Measurements from ENCODE around the gene ZNF777. TPM values are rescaled to one million over a fixed set of nuclear protein-coding genes. Genes with fewer than 3 reads are reported as not detected.
"Not testable (repeated sequence)": the region's sequence is repeated elsewhere in the genome, so short reads cannot be mapped to it uniquely, and the experiment has no call there.

The ZNF777 gene
- total RNA-seq (2014; rRNA removed; shearing (Covaris generic)), result 8.2 and 9.4 TPM in 2 replicates

DNA sequence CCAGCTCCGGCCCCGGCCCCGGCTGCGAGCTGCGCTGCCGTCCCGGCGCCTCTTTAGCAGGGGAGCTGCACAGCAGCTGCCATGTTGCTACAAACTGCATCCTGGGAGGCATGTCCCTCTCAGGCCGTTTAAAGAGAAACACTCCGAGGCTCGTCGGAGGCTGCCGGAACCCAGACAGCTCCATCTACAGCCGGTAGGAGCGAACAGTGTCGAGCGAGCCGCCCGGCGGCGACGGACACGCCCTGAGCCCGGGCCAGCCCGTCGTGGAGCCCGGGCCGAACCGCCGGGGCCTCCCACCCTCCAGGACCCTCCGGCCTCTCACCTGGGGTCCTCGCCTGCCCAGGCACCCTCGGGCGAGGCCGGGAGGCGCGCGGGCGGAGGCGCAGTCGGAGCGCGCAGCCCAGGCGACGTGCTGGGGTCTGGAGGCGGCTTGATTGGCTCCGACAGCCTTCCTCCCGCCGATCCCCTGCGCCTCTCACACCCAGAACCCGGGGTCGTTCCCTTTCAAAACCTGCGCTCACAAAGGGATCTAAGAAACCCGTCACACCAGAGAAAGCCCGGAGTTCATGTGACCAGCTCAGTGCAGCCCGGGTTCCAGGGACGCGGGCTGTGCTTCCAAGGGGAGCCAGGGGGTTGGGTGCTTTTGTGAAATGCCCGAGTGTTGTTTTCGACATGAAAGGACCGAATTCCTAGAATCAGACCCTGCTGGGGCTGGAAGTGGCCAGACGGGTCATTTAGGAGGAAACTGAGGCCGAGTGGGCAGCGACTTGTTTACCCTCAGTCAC, at the start of gene ZNF777:
Gene ZNF777 (minus strand): TSS at position 570 of the 785 bp plus-strand sequence. CDS start 5,040 bp downstream, outside the sequence.
- H3K27ac ChIP-seq, result peak within 1 kb of the TSS; percentile 40
- no peaks in the 10 kb centered on the region for H3K27me3 ChIP-seq
- DNase-seq, result peak; percentile 82 to 87
- peak within 1 kb of the TSS; percentile 80 for H3K4me3 ChIP-seq
- no peaks in the 10 kb centered on the region for H3K36me3 ChIP-seq
- no peaks in the 10 kb centered on the region for H3K9me3 ChIP-seq (replicated peaks)
- no peaks in the 10 kb centered on the region for H3K4me1 ChIP-seq

DNA sequence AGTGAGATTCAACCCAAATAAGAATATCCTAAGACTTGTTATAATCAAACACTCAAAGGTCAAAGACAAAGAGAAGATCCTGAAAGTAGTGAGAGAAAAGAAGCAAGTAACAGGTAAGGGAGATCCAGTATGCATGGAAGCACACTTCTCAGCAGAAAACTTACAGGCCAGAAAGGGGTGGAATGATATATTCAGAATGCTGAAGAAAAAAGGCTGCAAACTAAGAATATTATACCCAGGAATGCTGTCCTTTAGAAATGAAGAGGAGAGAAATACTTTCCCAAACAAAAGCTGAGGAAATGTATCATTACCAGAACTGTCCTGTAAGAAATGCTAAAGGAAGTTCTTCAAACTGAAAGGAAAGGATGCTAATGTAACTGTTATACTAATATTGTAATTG, 49.4 kb upstream of the ZNF777 start:
- no peak for DNase-seq
- Histone ChIP-seq H3K9me3 (replicated peaks) (peaks cover 9% of the 10 kb centered on the region), H3K4me1 (no peaks in the 10 kb centered on the region), H3K27ac (no peak overlapping the region), H3K27me3 (no peaks in the 10 kb centered on the region), H3K4me3 (no peak overlapping the region), H3K36me3 (no peaks in the 10 kb centered on the region)

DNA sequence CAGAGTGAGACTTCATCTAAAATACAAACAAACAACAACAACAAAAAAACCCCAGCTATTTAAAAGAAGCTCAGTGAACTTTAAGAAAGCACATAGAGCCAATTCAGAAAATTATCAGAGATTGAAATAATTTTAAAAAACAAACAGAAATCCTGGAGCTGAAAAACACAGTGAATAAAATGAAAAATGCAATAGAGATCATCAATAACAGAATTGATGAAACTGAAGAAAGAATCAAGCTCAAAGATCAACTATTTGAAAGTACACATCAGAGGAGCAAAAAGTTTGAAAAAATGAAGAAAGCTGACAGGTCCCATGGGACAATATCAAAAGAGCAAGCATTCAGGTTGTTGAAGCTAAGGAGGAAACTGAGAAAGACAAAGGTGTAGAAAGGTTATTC, 48.9 kb upstream of the ZNF777 start:
- H3K4me3 ChIP-seq, result no peak overlapping the region
- no peak for DNase-seq
- H3K27ac ChIP-seq, result no peak overlapping the region
- no peaks in the 10 kb centered on the region for H3K36me3 ChIP-seq
- no peaks in the 10 kb centered on the region for H3K27me3 ChIP-seq
- H3K9me3 ChIP-seq (replicated peaks), result peaks cover 12% of the 10 kb centered on the region
- H3K4me1 ChIP-seq, result no peaks in the 10 kb centered on the region

DNA sequence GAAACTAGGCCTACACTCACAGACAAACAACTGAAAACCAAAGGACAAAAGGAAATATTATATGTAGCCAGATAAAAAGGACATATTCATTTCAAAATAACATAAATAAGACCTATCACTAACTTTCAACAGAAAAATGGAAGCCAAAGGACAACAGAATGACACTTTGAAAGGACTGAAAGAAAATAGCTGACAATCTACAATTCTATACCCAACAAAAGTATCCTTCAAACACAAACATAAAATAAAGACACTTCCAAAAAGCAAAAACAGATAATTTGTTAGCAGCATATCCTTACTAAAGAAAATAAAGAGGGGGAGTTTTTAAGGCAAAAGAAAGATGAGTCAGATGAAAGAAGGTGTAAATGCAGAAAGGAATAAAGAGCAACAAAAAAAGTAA, 44.7 kb upstream of the ZNF777 start:
- Histone ChIP-seq H3K4me3 (no peak overlapping the region), H3K27ac (no peak overlapping the region), H3K27me3 (no peaks in the 10 kb centered on the region; the same call in 1 of the 2 replicates), H3K36me3 (no peaks in the 10 kb centered on the region), H3K9me3 (replicated peaks) (peaks cover 15% of the 10 kb centered on the region), H3K4me1 (no peaks in the 10 kb centered on the region)
- DNase-seq, result no peak

DNA sequence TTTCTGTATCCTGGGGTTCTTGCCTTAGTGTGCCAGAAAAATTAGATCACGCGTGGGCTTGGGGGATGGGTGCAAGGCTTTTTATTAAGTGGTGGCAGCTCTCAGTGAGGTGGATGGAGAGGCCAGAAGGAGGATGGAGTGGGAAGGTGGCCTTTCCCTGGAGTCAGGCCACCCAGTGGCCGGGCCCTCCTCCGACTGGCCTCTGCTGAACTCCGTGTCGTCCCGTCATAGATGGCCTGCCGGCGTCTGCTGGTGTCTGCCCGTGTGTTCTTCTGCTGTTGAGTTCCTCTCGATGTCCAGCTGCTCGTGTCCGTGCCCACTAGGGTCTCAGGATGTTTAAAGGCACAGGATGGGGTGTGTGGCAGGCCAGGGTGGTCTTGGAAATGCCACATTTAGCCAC, 40.8 kb upstream of the ZNF777 start:
- Histone ChIP-seq H3K36me3 (no peaks in the 10 kb centered on the region), H3K4me3 (no peak overlapping the region), H3K9me3 (replicated peaks) (peaks cover 7% of the 10 kb centered on the region), H3K27me3 (peaks cover 6% of the 10 kb centered on the region), H3K27ac (no peak overlapping the region), H3K4me1 (no peaks in the 10 kb centered on the region)
- DNase-seq, result no peak

DNA sequence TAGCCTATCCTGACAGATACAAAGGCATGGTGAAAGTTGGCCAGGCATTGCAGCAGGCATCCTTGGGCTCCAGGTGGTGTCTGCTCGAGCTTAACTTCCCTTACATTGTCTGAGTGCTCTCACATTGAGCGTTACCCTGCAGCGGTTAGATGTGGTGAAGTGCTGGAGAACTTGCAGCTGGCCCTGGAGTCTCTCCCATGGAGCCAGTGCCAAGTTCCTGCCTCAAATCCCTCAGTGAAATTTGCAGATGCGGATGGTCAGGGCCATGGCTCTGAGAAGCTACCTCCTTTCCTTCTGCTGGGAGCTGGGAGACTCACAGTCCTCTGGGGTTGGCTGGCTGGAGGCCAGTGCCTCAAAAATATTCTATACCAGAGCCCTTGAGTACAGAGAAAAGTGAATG, 40.0 kb upstream of the ZNF777 start:
- H3K4me1 ChIP-seq, result no peaks in the 10 kb centered on the region; the same call in 1 of the 2 replicates
- no peaks in the 10 kb centered on the region for H3K36me3 ChIP-seq
- H3K27ac ChIP-seq, result no peak overlapping the region
- peaks cover 6% of the 10 kb centered on the region for H3K27me3 ChIP-seq
- no peak for DNase-seq
- no peak overlapping the region for H3K4me3 ChIP-seq
- peaks cover 7% of the 10 kb centered on the region for H3K9me3 ChIP-seq (replicated peaks)

DNA sequence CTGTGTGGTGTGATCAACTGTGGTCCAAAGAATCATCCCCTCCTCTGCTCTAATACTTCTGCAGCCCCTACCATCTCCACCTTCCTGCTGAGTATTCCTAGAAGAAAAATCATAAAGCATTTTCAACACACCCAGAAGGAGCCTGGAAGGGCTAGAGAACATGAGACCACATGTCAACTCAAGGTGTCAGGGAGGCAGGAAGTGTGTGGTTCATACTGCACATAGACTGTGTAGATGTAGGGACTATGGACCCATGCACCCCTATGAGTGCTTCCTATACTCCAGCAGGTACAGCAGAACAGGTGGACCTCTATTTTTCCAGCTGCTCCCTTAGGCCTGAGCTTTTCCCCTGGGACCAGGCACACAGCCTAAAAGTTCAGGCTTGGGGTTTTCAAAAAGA, 39.3 kb upstream of the ZNF777 start:
- Histone ChIP-seq H3K4me3 (no peak overlapping the region), H3K27ac (no peak overlapping the region), H3K4me1 (no peaks in the 10 kb centered on the region; the same call in 1 of the 2 replicates), H3K9me3 (replicated peaks) (peaks cover 7% of the 10 kb centered on the region), H3K36me3 (no peaks in the 10 kb centered on the region; the same call in 1 of the 2 replicates), H3K27me3 (peaks cover 6% of the 10 kb centered on the region)
- no peak for DNase-seq

DNA sequence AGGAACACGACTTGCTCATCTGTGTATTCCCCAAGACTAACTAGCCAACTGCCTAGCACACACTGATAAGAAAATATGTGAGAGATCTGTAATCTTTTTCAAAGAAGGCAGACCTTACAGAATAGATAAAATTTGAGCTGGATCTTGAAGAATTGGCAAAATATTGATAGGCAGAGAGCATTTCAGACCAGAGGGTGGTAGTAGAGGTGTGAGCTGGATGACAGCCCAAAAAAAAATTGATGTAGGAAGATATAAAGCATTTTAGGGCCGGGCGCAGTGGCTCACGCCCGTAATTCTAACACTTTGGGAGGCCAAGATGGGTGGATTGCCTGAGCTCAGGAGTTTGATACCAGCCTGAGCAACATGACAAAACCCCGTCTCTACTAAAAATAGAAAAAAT, 37.9 kb upstream of the ZNF777 start:
- H3K4me1 ChIP-seq, result no peaks in the 10 kb centered on the region; the same call in 1 of the 2 replicates
- peaks cover 2% of the 10 kb centered on the region; the same call in 1 of the 2 replicates for H3K36me3 ChIP-seq
- no peak for DNase-seq
- H3K27me3 ChIP-seq, result peaks cover 6% of the 10 kb centered on the region
- H3K4me3 ChIP-seq, result no peak overlapping the region
- no peaks in the 10 kb centered on the region for H3K9me3 ChIP-seq (replicated peaks)
- no peak overlapping the region for H3K27ac ChIP-seq

DNA sequence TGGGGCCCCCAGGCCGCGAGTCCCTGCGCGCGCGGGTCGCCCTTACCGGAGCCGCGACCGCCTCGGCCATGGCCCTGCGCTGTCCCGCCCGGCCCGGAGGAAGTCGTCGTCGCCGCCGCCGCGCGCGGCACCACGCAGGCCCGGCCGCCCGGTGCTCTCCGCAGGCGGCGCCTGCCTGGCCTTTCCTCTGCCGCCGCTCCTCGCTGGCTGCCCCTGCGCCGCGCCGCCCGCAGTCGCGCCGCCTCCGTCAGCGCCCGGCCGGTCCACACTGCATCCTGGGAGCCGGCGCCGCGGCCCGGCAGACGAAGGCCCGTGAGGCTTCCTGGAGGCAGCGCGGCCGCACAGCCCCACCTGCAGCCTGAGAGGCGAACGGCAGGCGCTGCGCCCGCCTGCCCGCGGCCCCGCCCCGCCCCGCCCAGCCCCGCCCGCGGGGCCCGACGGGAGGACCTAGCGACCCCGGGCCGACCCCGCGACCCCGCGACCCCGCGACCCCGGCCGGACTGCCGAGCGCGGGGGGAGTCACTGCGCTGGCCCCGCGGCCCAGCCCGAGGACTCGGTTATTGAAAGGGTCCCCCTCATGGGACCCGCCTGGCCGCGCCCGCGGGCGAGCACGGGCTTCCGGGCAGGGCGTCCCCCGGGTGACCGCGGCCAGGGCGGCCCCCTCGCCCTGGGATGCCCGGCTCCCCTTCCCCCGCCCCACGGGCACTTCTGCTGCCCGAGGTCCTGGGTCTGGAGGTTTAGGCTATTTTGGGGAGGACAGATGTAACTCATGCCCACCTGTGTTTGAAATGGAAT, 36.8 kb upstream of the ZNF777 start, which contains the start of gene ZNF746:
Gene ZNF746 (minus strand): TSS at position 343 of the 795 bp plus-strand sequence. CDS start 273 bp downstream, at position 70.
- Histone ChIP-seq H3K27me3 (peaks cover 6% of the 10 kb centered on the region), H3K27ac (no peak within 1 kb of the TSS), H3K36me3 (peaks cover 11% of the 10 kb centered on the region), H3K4me3 (peak within 1 kb of the TSS; percentile 66), H3K4me1 (no peaks in the 10 kb centered on the region; the same call in 1 of the 2 replicates), H3K9me3 (replicated peaks) (no peaks in the 10 kb centered on the region)
- peak; percentile 84 to 89 for DNase-seq

DNA sequence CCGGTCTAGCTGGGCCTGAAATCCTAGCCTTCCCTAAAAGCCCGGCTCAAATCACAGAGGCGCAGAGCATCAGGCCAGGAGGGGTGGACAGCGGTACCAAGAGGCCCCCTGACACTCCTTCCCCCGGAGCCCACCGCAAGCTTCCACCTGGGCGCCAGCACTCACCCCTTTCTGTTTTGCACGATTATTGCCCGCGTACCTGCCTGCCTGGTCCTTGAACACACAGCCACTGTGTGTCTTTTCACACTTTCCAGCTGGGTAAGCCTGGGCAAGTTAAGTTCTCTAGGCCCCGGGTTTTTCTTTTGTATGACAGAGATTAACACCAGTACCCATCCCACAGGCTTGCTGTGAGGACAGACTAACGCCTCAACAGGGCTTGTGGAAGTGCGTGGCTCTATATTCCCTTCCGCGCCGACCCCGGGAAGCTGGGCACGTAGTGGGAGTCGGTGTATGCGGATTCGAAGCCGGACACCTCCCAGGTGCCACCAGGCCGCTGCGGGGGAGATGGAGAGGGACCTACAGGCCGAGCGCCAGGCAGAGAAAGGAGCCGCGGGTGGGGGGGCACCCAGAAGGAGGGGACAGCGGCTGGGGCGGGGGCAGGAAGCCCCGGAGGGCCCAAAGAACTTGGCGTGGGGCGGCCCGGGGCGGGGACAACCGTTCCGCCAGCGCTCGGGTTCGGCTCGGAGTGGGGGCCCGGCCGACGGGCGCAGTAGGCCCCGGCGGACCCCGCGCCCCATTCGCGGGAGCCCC, 36.0 kb upstream of the ZNF777 start:
- no peak overlapping the region for H3K27ac ChIP-seq
- no peaks in the 10 kb centered on the region for H3K9me3 ChIP-seq (replicated peaks)
- peaks cover 6% of the 10 kb centered on the region for H3K27me3 ChIP-seq
- H3K36me3 ChIP-seq, result peaks cover 19% of the 10 kb centered on the region
- peak; percentile 45 to 50 for DNase-seq
- peak overlapping the region; percentile 66 for H3K4me3 ChIP-seq
- no peaks in the 10 kb centered on the region; the same call in 1 of the 2 replicates for H3K4me1 ChIP-seq

DNA sequence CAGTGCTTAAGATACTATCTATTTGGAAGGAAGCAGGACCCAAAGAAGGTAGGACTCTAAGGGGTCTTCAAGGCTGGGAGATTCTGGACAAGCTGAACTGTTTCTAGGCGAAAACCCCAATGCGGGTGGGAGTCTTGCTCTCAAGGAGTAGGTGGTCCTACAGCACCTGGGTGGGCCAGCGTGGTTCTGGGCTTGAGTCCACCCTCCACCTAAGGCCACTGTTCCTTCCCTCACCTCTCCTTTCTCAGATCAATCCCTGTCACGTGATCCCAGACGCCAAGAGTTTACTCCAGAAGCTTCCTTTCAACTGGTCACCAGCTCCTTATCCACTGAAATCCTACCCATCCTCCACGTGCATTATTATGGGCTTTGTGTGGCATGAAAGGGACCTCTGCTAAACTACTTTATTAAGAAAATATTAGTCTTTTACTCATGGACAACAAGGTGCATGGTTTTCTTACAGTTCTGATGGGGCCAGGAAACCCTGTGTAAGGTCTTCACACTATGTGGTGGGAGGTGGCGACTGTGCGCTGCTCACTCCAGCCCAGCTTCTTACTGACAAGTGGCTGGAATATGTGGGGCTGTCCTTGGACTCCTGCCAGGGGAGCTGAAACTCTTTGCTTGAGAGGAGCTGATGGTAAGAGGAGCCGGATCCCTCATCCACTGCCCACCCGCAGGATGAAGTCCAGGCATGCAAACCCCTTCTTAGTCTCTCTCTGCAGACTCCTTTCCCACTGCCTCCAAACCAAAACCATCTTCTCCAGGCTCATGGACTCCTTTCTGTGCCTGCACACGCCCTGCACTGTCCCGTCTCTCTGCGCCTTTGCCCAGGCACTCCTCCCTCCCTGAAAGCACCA, 35.2 kb upstream of the ZNF777 start:
- Histone ChIP-seq H3K4me3 (peak overlapping the region; percentile 66), H3K4me1 (no peaks in the 10 kb centered on the region; the same call in 1 of the 2 replicates), H3K9me3 (replicated peaks) (no peaks in the 10 kb centered on the region), H3K36me3 (peaks cover 23% of the 10 kb centered on the region), H3K27me3 (peaks cover 6% of the 10 kb centered on the region; the same call in 1 of the 2 replicates), H3K27ac (no peak overlapping the region)
- peak; percentile 85 to 90 for DNase-seq

DNA sequence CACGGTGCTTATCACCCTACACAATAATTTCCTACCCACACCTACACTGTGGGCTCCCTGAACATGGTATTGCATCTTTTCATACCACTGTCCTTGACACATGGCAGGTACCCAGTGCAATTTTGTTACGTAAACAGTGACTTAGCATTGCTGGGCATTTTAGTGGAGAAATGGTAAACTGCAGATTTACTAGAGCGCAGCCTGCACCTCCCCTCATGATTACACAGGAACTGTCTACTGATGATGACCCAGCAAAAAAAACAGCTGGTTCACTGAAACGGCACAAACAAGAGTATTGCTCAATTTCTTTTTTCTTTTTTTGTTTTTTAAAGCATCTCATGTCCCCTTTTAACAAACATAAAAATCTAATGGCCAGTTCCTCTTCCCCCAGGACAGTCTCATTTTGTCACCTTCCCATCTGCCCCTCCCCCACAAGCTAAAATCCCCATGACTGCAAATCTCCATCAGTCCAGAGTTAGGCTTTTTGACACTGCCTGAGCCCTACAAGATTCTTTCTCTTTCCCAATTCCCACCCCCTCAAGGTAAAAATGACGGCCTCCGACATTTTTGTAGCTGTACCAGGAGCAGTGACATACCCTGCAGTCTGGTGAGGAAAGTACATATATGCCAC, 34.0 kb upstream of the ZNF777 start:
- Histone ChIP-seq H3K36me3 (peaks cover 23% of the 10 kb centered on the region), H3K9me3 (replicated peaks) (no peaks in the 10 kb centered on the region), H3K4me1 (no peaks in the 10 kb centered on the region; the same call in 1 of the 2 replicates), H3K4me3 (no peak overlapping the region), H3K27me3 (peaks cover 6% of the 10 kb centered on the region; the same call in 1 of the 2 replicates), H3K27ac (no peak overlapping the region)
- DNase-seq, result no peak

DNA sequence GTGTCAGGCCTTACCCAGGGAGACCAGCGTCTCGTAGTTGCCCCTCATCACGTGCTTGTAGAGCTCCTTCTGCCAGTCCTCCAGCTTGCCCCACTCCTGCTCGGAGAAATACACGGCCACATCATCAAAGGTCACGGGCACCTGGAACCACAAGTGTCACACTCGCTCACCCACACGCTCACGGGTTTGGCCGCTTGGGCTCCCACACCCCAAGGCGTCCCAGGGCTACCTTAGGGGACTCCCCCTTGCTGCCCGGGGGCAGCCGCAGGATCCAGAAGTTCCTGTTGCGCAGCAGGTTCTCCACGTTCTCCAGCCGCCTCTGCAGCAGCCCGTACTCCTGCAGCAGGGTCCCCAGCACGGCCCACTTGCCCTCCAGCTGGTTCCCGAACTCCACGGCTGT, 33.1 kb upstream of the ZNF777 start:
- not testable (repeated sequence) for H3K4me3 ChIP-seq; DNase-seq; H3K27me3 ChIP-seq; H3K9me3 ChIP-seq (replicated peaks); H3K4me1 ChIP-seq; H3K27ac ChIP-seq
- H3K36me3 ChIP-seq, result peaks cover 23% of the 10 kb centered on the region
